Bronchial epithelial cell (primary cell): ENCODE data around the gene HAPSTR1. TPM values are rescaled to one million over a fixed set of nuclear protein-coding genes. Genes with fewer than 3 reads are reported as not detected.
A peak's percentile ranks its signal among the peaks of the same experiment; 100 is the strongest.
"Not testable (repeated sequence)": the region's sequence is repeated elsewhere in the genome, so short reads cannot be mapped to it uniquely, and the experiment has no call there.

Source experiments
- DNase-seq: peaks from one replicate; pipeline ENCODE4 v3.0.0-alpha.2; 2010; ENCODE audit warnings: low read depth
- FAIRE-seq: peaks from 2 replicates; lab custom pipeline; 2011; peaks lifted over from hg19 to GRCh38; lab: Jason Lieb, UNC
- H3K27me3 ChIP-seq: 2 replicates; pipeline ENCODE4 v1.5.1; 2011; ENCODE audit warnings: low read length; ENCODE audit not compliant: control insufficient read depth, insufficient read depth
- H3K36me3 ChIP-seq: 2 replicates; pipeline ENCODE4 v1.5.1; 2011; ENCODE audit warnings: low read length; ENCODE audit not compliant: control insufficient read depth, insufficient read depth
- H3K4me3 ChIP-seq: 2 replicates; pipeline ENCODE4 v1.5.1; 2011; ENCODE audit warnings: mild to moderate bottlenecking, low read depth, low read length, control low read depth
- total RNA-seq: library from RNA; depleted of rRNA; stranded (reverse); fragments of >200 nt; gene quantifications from 2 replicates; pipeline ENCODE4 v1.2.1, GENCODE V29; 2014
- TF ChIP-seq, protein P1 (sequence below): IDR thresholded peaks from 2 replicates; pipeline ENCODE4 v1.5.1; 2011; ENCODE audit warnings: mild to moderate bottlenecking, moderate library complexity, low read length, control low read depth, inconsistent platforms; ENCODE audit not compliant: insufficient read depth, severe bottlenecking

HAPSTR1 gene
- total RNA-seq, 1 donor from 2014 or later, result 66.1 TPM

GRCh38 chr16:9072806-9073341, 18.6 kb upstream of the HAPSTR1 start:
- H3K36me3 ChIP-seq, result no peaks in the 10 kb centered on the region
- no peak for FAIRE-seq
- DNase-seq, result peak; percentile 94
- TF ChIP-seq, protein P1, sequence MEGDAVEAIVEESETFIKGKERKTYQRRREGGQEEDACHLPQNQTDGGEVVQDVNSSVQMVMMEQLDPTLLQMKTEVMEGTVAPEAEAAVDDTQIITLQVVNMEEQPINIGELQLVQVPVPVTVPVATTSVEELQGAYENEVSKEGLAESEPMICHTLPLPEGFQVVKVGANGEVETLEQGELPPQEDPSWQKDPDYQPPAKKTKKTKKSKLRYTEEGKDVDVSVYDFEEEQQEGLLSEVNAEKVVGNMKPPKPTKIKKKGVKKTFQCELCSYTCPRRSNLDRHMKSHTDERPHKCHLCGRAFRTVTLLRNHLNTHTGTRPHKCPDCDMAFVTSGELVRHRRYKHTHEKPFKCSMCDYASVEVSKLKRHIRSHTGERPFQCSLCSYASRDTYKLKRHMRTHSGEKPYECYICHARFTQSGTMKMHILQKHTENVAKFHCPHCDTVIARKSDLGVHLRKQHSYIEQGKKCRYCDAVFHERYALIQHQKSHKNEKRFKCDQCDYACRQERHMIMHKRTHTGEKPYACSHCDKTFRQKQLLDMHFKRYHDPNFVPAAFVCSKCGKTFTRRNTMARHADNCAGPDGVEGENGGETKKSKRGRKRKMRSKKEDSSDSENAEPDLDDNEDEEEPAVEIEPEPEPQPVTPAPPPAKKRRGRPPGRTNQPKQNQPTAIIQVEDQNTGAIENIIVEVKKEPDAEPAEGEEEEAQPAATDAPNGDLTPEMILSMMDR, result no peak
- H3K27me3 ChIP-seq, result no peaks in the 10 kb centered on the region
- H3K4me3 ChIP-seq, result no peak overlapping the region

GRCh38 chr16:9075299-9076071, 16.0 kb upstream of the HAPSTR1 start:
- H3K36me3 ChIP-seq, result no peaks in the 10 kb centered on the region
- H3K4me3 ChIP-seq, result no peak overlapping the region
- DNase-seq (no peak), FAIRE-seq (no peak)
- TF ChIP-seq, protein P1, result no peak
- H3K27me3 ChIP-seq, result no peaks in the 10 kb centered on the region

GRCh38 chr16:9077091-9077809, 14.2 kb upstream of the HAPSTR1 start:
- TF ChIP-seq, protein P1, result no peak
- no peak overlapping the region for H3K4me3 ChIP-seq
- DNase-seq, result peak; percentile 87
- FAIRE-seq, result no peak
- no peaks in the 10 kb centered on the region for H3K36me3 ChIP-seq
- H3K27me3 ChIP-seq, result no peaks in the 10 kb centered on the region

GRCh38 chr16:9078467-9079429, 12.7 kb upstream of the HAPSTR1 start:
- not testable (repeated sequence) for FAIRE-seq, H3K27me3 ChIP-seq, H3K36me3 ChIP-seq, H3K4me3 ChIP-seq
- DNase-seq, result peak; percentile 95

DNA sequence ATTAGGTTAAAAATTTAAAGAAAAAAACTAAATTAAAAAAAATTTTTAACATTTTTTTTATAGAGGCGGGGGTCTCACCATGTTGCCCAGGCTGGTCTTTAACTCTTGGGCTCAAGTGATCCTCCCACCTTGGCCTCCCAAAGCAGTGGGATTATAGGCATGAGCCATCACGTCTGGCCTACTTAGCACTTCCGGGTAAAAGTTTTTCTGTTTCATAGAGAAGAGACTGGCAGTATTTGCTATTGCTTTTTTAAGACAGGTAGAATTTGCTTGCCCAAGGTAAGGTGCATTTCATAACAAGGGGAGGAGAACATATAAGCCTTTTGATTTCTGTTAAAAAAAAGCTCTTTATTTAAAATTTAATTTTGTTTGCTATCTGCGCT, 12.0 kb upstream of the HAPSTR1 start:
- FAIRE-seq, result no peak
- no peak for DNase-seq
- TF ChIP-seq, protein P1, result no peak
- Histone ChIP-seq H3K4me3 (no peak overlapping the region), H3K27me3 (no peaks in the 10 kb centered on the region), H3K36me3 (no peaks in the 10 kb centered on the region)
